Esophagus muscularis mucosa (tissue), 4 donors: ENCODE results near the gene ANXA5.

Experiments used
- CTCF ChIP-seq, 3 experiments: fragments of 200-600 bp in 2 of 3; fragments of 450-650 bp in 1 of 3; sonication (generic) in 2 of 3; IDR thresholded peaks; one replicate each; pipeline ENCODE4 v1.5.1; 2017 to 2019; ENCODE audit warnings: antibody characterized with exemption in 3 of 3, mild to moderate bottlenecking in 2 of 3, moderate library complexity in 1 of 3
- EP300 ChIP-seq: sonication (generic); formaldehyde crosslinking; IDR thresholded peaks from one replicate; pipeline ENCODE4 v1.6.1; 2017; ENCODE audit warnings: antibody characterized with exemption
- POLR2A ChIP-seq: fragments of 450-650 bp; IDR thresholded peaks from one replicate; pipeline ENCODE4 v1.6.1; 2017; ENCODE audit warnings: antibody characterized with exemption, moderate library complexity, mild to moderate bottlenecking, low read depth
- POLR2AphosphoS5 ChIP-seq, 2 donors: sonication (generic); formaldehyde crosslinking; IDR thresholded peaks; one replicate each; pipeline ENCODE4 v1.6.1; 2017; ENCODE audit warnings: antibody characterized with exemption in 2 of 2

- TF ChIP-seq CTCF (IDR thresholded peaks at IDR 0.05), result no peak
- TF ChIP-seq POLR2A, result no peak
- no peak for TF ChIP-seq POLR2AphosphoS5 (IDR thresholded peaks at IDR 0.05)
- no peak for TF ChIP-seq EP300
Measured at GRCh38 chr4:121674191-121674590, 22.6 kb downstream of the ANXA5 start.
